Erythroblast (primary cell): ENCODE results near the gene CCT4.

ENCODE experiments used
- GATA1 ChIP-seq: IDR thresholded peaks from 2 replicates; pipeline ENCODE4 v1.6.1; 2011; ENCODE audit warnings: low read depth, mild to moderate bottlenecking, control low read depth, low read length, moderate library complexity
- POLR2A ChIP-seq: IDR thresholded peaks from 2 replicates; pipeline ENCODE4 v1.6.1; 2011; ENCODE audit warnings: mild to moderate bottlenecking, low read length

DNA sequence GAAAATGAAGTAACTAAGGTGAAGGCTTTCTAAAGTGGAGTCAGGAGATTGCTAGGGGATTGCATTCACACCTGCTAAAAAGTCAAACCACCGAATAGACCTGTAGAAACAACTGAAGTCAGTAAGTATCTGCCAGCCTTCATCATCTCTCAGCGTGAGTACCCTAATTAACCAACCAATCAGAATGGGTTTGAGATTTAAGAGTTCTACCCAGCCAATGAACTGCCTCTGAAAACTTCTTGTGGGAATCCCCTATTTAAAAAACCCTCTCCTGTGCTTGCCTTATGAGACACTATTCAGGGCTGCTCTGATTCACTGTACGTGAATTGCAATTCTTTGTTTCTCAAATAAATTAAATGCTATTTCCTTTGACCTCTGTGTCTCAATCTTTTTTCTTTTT is 31.2 kb downstream of the CCT4 start:
- TF ChIP-seq POLR2A (no peak), GATA1 (no peak)
